DMS53 treated with DMSO at 0.1 percent for 48 hours (cell line): ENCODE data around the gene GALNT6.
"Not testable (repeated sequence)": the region's sequence is repeated elsewhere in the genome, so short reads cannot be mapped to it uniquely, and the experiment has no call there.

ENCODE experiments used
- DNase-seq: peaks from one replicate; lab custom pipeline; 2025; ENCODE audit not compliant: unreplicated experiment; lab: John Stamatoyannopoulos, UW

Gene GALNT6

DNA sequence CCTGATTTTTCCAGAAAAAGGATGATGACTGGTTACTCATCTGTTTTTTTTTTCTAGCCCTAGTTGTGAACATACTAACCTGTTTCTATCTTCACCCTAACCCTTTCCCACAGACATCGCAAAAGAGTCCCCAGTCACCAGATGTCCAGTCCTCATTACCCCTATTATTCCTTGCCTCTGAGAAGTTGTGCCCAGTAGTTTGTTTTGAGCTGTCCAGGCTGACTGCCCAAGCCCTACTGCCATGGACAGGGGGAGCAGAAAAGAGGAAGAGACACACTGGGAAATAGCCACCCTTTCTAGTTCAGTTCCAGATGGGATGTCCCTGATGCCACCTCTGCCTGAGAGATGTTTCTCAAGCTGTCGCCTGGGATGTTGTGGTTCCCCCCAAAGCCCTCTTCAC is 30.9 kb downstream of the GALNT6 start:
- DNase-seq: no peak

- DNase-seq: no peak
Measured at GRCh38 chr12:51359851-51360250, 31.4 kb downstream of the GALNT6 start.

DNA sequence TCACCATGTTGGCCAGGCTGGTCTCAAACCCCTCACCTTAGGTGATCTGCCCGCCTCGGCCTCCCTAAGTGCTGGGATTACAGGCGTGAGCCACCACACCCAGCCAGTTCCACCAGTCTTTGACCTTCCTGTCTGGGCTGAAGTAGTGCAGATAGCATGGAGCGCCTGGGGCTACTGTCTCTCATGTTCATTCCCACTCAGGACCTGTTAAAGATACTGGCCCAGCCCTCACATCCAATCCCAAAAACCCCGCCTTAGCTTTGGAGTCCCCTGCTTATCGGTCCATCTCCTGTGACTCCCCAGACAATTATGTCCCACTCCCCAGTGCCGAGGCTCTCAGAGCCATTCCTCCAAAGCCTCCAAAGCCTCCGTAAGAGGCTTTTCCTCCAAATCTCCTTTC is 32.7 kb downstream of the GALNT6 start:
- no peak for DNase-seq

DNA sequence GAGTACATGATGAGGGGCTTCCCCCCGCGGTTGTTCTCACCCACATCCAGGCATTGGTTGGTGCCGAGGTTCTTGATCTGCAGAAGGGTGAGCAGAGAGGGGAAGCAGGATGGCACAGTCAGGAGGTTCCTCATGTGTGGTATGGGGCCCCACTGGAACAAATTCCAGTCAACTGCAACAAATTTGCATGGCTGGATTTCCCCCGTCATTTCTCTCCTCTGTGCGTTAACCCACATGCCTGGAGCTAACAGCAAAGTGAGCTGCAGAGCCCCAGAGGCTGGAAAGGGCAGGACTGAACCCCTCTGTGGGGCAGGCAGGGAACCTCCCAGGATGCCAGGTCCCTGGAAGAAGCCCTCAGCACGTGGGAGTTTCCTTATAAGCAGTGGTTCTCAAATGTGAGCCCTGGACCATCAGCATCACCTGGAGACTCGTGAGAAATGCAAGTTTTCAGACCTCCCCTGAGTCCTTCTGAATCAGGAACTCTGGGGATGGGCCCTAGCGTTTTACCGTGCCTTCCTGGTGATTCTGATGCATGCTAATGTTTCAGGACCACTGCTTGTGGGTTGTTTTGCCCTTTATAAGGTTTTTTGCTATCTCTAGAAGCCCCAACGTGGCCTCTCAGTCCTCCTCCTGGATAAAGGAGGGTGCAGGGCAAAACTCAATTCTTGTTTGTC is 33.7 kb downstream of the GALNT6 start:
- no peak for DNase-seq

DNA sequence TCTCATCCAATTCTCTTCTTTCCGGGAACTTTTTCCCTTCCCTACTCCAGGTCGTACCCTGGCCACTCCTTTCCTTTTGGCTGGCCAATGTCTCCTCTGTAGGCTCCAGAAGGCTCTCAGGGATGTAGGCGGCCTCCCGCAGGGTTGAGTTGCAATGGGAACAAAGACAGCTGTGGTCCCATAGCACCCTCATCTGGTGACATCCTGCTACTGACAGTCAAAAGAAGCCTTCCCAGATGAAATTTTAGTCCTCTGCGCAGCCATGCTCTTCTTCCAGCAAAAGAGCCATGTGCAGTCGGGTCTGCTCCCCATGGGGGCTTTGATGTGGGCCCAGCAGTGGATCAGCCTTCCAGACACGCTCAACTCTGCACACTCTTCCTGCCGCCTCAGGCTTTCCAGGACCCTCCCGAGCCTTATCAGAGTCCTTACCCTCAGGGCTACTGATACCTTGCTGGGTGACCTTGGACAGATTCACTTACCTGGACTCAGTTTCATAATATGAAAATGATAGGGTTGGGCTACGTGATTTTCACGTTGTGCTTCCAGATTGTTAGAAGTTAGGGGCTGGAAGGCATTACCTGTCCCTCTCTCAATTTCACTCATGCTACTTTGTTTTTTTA is 39.2 kb downstream of the GALNT6 start:
- DNase-seq: peak; percentile 6

DNA sequence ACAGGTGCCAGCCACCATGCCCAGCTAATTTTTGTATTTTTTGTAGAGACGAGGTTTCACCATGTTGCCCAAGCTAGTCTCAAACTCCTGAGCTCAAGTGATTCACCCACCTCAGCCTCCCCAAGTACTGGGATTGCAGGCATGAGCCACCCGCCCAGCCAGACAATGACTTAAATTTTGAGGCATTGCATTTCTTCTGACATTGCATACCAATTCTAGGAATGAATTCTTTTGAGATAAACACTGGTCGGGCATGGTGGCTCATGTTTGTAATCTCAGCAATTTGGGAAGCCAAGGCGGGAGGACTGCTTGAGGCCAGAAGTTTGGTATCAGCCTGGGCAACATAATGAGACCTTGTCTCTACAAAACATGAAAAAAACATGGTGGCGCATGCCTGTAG is 42.2 kb downstream of the GALNT6 start:
- no peak for DNase-seq

GRCh38 chr12:51348116-51348515 is 43.1 kb downstream of the GALNT6 start:
- DNase-seq: no peak

- no peak for DNase-seq
Measured at GRCh38 chr12:51346581-51346980, 44.6 kb downstream of the GALNT6 start, which contains the start of gene CELA1. CELA1 (minus strand) TSS chr12:51346679; CDS start chr12:51346638, 41 bp downstream.

DNA sequence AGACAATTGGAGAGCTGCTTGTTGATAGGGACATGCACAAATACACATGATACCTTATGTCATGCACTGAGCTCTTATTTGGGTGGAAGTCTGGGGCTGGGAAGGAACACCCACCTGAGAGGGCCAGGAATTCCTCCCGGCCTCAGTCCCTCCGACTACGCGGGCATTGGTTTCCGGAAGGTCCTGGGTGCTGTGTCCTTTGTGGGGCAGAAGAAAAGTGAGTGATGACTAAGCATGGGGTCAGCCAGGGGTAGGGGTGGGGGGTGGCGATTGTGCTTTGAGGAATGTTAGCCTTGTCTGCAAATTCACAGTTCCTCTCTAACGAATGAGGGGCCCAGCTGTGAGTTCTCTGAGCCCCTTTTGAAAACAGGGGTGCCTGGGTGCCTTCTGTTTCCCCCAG is 45.5 kb downstream of the GALNT6 start:
- no peak for DNase-seq

DNA sequence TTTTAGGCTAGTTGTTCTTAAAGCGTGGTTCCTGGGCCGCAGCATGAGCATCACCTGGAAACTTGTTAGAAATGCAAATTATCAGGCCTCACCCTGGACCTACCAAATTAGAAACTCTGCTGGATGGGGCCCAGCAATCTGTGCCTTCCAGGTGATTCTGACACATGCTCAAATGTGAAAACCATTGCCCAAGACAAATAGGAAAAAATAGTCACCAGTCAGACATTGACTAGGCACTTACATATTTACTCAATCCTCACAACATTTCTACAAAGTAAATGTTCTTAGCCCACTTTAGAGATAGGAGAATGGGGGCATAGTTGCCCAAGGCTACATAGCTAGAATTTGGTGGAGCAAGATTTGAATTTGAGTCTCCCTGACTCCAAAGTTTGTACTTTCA is 48.0 kb downstream of the GALNT6 start:
- no peak for DNase-seq

DNA sequence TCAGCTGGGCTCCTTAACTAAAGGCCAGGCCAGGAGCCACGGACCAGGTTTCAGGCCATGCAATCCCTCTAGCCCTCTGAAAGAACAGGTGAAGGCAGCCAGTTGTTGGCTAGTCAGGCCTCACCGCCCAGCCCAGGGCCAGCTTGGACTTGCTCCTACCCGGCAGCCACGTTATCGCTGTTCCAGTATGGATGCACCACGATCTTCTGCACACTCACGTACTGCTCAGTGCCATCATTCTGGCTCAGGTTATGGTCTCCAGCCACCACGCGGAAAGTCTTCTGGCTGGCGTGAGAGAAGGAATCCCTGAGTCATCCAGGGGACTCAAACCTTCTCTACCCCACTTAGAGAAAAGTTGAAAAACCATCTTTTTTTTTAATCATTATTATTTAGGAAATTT is 48.8 kb downstream of the GALNT6 start:
- DNase-seq: no peak

- peak; percentile 66 for DNase-seq
Measured at GRCh38 chr12:51341251-51342007, 49.8 kb downstream of the GALNT6 start.

DNA sequence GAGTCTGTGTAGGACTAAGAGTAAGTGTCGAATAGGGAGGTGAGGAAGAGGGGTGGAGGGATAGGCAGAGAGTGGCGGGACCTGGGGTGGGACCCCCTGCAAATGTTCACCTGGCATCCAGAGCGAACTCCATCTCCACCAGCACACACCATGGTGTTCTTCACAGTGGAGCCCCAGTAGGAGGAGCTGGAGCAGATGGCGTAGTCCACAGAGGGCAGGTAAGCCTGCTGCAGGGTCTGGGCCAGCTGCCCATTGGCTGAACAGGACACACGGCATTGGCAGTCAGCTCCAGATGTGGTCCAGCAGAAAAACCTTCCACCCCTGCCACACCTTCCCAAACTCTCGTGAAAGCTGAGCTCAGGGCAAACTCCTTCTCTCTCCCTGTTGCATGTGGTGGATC is 51.5 kb downstream of the GALNT6 start:
- no peak for DNase-seq

- DNase-seq: not testable (repeated sequence)
Measured at GRCh38 chr12:51337336-51337735, 53.9 kb downstream of the GALNT6 start.

DNA sequence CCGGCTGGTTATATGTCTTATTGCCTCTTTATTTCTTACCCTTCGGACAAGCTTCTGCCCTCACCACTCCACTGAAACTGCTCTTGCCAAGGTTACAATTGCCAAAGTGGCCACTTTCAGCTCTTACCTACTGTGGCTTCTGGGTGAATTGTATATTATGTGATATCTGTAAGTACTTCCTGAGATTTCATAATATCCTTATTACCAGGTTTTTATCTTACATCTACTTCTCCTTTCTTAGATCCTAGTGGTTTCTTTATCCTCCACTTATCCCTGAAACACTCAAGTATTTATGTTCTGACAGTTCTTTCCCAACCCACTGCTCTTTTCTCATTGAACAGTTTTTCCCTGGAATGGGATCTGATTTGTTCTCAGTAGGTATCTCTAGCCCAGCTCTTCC is 55.3 kb downstream of the GALNT6 start:
- no peak for DNase-seq

DNA sequence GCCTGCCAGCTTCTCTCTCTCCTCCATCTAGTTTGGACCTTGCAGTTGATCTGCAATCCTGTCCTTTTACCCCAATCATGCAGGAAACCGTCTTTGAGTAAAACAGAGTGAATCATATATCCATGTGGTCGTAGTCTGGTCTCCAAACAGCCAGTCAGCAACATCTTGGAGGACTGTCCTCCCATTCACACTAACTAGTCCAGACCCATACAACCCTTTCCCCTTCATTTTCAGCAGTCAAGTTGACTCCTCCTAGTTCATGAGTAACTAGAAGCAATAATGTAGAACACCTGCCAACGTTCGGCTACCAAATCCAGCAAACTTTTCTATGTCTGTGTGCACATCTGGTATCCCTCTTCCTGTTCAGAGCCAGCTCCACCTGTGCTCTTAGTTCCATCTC is 56.4 kb downstream of the GALNT6 start:
- no peak for DNase-seq

DNA sequence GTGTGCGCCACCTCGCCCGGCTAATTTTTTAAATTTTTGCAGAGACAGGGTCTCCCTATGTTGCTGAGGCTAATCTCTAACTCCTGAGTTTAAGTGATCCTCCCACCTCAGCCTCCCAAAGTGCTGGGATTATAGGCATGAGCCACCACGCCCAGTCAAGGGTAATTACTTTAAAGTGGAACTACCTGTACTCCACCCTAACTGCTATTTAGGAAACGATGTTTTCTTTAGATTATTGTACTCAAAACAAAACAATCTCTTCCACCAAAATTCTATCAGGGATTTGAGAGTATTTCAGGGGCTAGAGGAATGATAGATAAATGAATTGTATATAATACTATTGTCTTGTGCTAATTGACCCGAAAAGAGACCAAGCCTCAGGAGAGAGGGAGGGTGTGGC is 57.7 kb downstream of the GALNT6 start:
- no peak for DNase-seq

- no peak for DNase-seq
Measured at GRCh38 chr12:51330186-51330585, 61.0 kb downstream of the GALNT6 start.

- no peak for DNase-seq
Measured at GRCh38 chr12:51329742-51330141, 61.5 kb downstream of the GALNT6 start.

DNA sequence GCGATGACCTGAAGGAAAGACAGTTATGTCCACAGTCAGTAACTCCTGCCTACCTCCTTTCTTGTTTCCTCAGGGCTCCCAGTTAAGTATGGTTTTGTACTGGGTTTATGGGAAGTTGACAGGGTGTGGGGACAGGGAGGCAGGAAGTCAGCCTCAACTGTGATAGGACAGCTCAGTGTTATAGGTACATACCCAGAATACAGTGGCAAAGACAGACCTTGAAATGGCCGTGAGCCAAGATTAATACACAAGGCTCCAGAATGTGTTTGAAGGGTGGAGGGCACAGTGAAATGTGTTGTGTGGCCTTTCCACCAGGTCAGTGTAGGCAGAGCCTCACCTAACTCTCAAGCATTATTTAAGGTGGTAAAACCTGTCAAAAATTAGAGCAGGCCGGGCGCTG is 62.6 kb downstream of the GALNT6 start:
- DNase-seq: no peak

DNA sequence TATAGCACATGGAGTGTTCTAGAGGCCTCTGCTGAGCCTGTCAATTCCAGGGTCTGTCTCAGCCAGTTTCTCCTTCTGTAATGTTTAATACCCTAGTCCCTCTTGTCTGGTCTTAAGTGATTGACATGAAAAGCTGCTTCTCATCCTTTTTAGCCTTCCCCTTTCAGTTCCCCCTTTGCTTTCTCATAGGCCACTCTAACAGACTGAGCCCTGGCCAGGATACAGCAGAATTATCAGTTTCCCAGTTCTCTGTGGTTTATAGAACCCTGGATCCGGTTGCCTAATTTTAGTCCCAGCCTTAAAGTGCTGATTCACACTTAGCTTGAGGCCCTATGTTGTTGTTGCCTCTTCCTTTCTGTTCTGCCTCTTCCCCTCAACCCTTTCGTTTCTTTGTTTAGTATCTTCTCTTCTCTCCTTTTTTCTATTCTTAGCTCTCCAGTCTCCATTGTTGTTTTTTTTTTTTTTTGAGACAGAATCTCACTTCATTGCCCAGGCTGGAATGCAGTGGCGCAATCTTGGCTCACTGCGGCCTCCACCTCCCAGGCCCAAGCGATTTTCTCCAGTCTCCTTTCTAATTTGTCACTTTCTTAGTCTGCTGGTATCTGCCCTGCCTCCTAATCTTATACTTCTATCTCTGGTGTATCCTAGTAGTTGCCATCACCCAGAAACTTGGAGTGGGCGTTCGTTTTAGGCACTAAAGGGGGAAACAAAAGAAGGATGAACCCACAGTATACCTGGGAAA is 64.3 kb downstream of the GALNT6 start:
- DNase-seq: no peak

DNA sequence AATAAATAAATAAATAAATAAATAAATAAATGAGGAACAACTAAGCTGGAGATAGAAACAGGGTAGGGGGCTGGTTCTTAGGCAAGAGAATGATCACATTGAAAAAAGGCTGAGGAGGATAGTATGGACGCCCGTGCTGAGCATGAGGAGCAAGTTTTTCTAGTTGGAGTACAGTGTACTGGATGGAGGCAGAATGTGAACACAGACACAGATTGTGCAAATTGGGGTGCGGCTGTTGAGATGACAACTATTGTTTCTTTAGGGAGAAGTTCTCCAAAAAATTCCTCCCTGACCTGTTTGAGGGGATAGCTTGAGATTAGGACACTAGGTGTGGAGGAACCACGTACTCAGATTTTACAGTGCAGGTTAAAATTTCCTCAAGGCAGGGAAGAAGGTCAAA is 66.3 kb downstream of the GALNT6 start:
- no peak for DNase-seq
